Measurements from ENCODE around the gene TKFC.

Gene TKFC

GRCh38 chr11:61293867-61294716, 38.9 kb upstream of the TKFC start:
- TF ChIP-seq CTCF (IDR thresholded peaks at IDR 0.05; ENCODE audit: borderline replicate concordance, insufficient read depth, low read depth, low read length): 0 out of 2 replicates have a peak, but pooled peaks have one; percentile 19
- H3K4me3 ChIP-seq (ENCODE audit: low read depth, low read length): peak overlapping the region; percentile 89

- H3K4me3 ChIP-seq (ENCODE audit: low read depth, low read length): peak within 1 kb of the TSS; percentile 89
Measured at GRCh38 chr11:61294717-61295595, 38.1 kb upstream of the TKFC start, which contains the start of gene VWCE. Gene VWCE (minus strand): TSS chr11:61295316. CDS start chr11:61295037, 279 bp downstream.

GRCh38 chr11:61295596-61295926, 37.5 kb upstream of the TKFC start:
- TF ChIP-seq CTCF (IDR thresholded peaks at IDR 0.05; ENCODE audit: borderline replicate concordance, insufficient read depth, low read depth, low read length): no peak

More at GRCh38 chr11:61294717-61295595, 38.1 kb upstream of the TKFC start, which contains the start of gene VWCE:
- TF ChIP-seq CTCF (IDR thresholded peaks at IDR 0.05; ENCODE audit: borderline replicate concordance, insufficient read depth, low read depth, low read length): peak; percentile 49

GRCh38 chr11:61297341-61297740, 35.7 kb upstream of the TKFC start:
- no peak overlapping the region for H3K4me3 ChIP-seq (ENCODE audit: low read depth, low read length)
- TF ChIP-seq CTCF (IDR thresholded peaks at IDR 0.05; ENCODE audit: borderline replicate concordance, insufficient read depth, low read depth, low read length): no peak

More at GRCh38 chr11:61295596-61295926, 37.5 kb upstream of the TKFC start:
- peak overlapping the region; percentile 89 for H3K4me3 ChIP-seq (ENCODE audit: low read depth, low read length)

- TF ChIP-seq CTCF (IDR thresholded peaks at IDR 0.05; ENCODE audit: borderline replicate concordance, insufficient read depth, low read depth, low read length): no peak
- no peak overlapping the region for H3K4me3 ChIP-seq (ENCODE audit: low read depth, low read length)
Measured at GRCh38 chr11:61297746-61298145, 35.3 kb upstream of the TKFC start.

GRCh38 chr11:61298663-61299244, 34.3 kb upstream of the TKFC start:
- H3K4me3 ChIP-seq (ENCODE audit: low read depth, low read length): no peak overlapping the region
- TF ChIP-seq CTCF (IDR thresholded peaks at IDR 0.05; ENCODE audit: borderline replicate concordance, insufficient read depth, low read depth, low read length): no peak
